WTC11 (cell line): ENCODE data around the gene PTPRS. TPM values are rescaled to one million over a fixed set of nuclear protein-coding genes. Genes with fewer than 3 reads are reported as not detected.

ENCODE experiments used
- ATAC-seq: fragments of 200-7000 bp; cut with Tn5 transposase; 2 replicates; pipeline ENCODE4 v1.10.0; 2021; ENCODE audit warnings: mild to moderate bottlenecking, moderate library complexity
- CTCF ChIA-PET: fragments of 300-600 bp; sonication (Branson Sonifier 250); formaldehyde crosslinking; loops from one replicate; lab custom pipeline; 2021; ENCODE audit warnings: antibody characterized with exemption; lab: Charles Lee
- POLR2A ChIA-PET: fragments of 350-600 bp; sonication (Branson Sonifier 250); formaldehyde crosslinking; loops from one replicate; lab custom pipeline; 2021; ENCODE audit warnings: antibody characterized with exemption; lab: Charles Lee
- DNase-seq: peaks from one replicate; pipeline ENCODE4 v3.0.0; 2021; ENCODE audit warnings: low spot score
- H3K27ac Mint-ChIP-seq: 2 replicates; pipeline ENCODE4 v1.8.0; 2021; ENCODE audit warnings: mixed read lengths
- H3K27me3 Mint-ChIP-seq: 2 replicates; pipeline ENCODE4 v1.8.0; 2021; ENCODE audit warnings: low read depth, mild to moderate bottlenecking, moderate library complexity, mixed read lengths
- H3K36me3 Mint-ChIP-seq: 2 replicates; pipeline ENCODE4 v1.8.0; 2021; ENCODE audit warnings: mixed read lengths
- H3K4me1 Mint-ChIP-seq: 2 replicates; pipeline ENCODE4 v1.8.0; 2022; ENCODE audit warnings: mixed read lengths
- H3K4me3 Mint-ChIP-seq: 2 replicates; pipeline ENCODE4 v1.8.0; 2021; ENCODE audit warnings: mild to moderate bottlenecking, moderate library complexity, mixed read lengths
- H3K9me3 Mint-ChIP-seq: 2 replicates; pipeline ENCODE4 v1.8.0; 2021; ENCODE audit warnings: mixed read lengths
- CBFB ChIP-seq: sonication (generic); formaldehyde crosslinking; IDR thresholded peaks from 2 replicates; pipeline ENCODE4 v1.8.1; 2022; ENCODE audit warnings: mild to moderate bottlenecking, low read depth, missing genetic modification reagents
- EMX1 ChIP-seq: fragments of 250-450 bp; sonication (Bioruptor Pico); IDR thresholded peaks from 2 replicates; pipeline ENCODE4 v1.8.0; 2021; ENCODE audit warnings: mild to moderate bottlenecking
- ETV6 ChIP-seq: sonication (generic); formaldehyde crosslinking; IDR thresholded peaks from 2 replicates; pipeline ENCODE4 v1.8.1; 2022; ENCODE audit warnings: mild to moderate bottlenecking, missing genetic modification reagents
- HMGA2 ChIP-seq: fragments of 250-450 bp; sonication (Bioruptor Pico); IDR thresholded peaks from 2 replicates; pipeline ENCODE4 v1.4.0; 2021; ENCODE audit warnings: mild to moderate bottlenecking, moderate library complexity
- IRF2 ChIP-seq: sonication (generic); formaldehyde crosslinking; IDR thresholded peaks from 2 replicates; pipeline ENCODE4 v1.8.0; 2022; ENCODE audit warnings: low read depth, missing genetic modification reagents, borderline replicate concordance
- JUN ChIP-seq: sonication (generic); formaldehyde crosslinking; IDR thresholded peaks from 2 replicates; pipeline ENCODE4 v1.8.0; 2023; ENCODE audit warnings: mild to moderate bottlenecking, missing genetic modification reagents
- NFE2L1 ChIP-seq: sonication (generic); formaldehyde crosslinking; IDR thresholded peaks from 2 replicates; pipeline ENCODE4 v1.8.1; 2023; ENCODE audit warnings: missing genetic modification reagents
- NR2C2 ChIP-seq: sonication (generic); formaldehyde crosslinking; IDR thresholded peaks from 2 replicates; pipeline ENCODE4 v1.8.0; 2022; ENCODE audit warnings: mild to moderate bottlenecking, missing genetic modification reagents
- NR3C1 ChIP-seq: sonication (generic); formaldehyde crosslinking; conservative IDR thresholded peaks from 2 replicates; pipeline ENCODE4 v1.8.1; 2023; ENCODE audit warnings: low read depth, mild to moderate bottlenecking, missing genetic modification reagents
- OVOL2 ChIP-seq: fragments of 250-450 bp; sonication (Bioruptor Pico); IDR thresholded peaks from 2 replicates; pipeline ENCODE4 v1.9.0; 2021; ENCODE audit warnings: mild to moderate bottlenecking, borderline replicate concordance
- PRRX2 ChIP-seq: fragments of 250-450 bp; sonication (Bioruptor Pico); IDR thresholded peaks from 2 replicates; pipeline ENCODE4 v1.8.0; 2021; ENCODE audit warnings: mild to moderate bottlenecking
- RELA ChIP-seq: sonication (generic); formaldehyde crosslinking; IDR thresholded peaks from 2 replicates; pipeline ENCODE4 v1.8.1; 2022; ENCODE audit warnings: missing genetic modification reagents, mild to moderate bottlenecking, borderline replicate concordance
- SP1 ChIP-seq: sonication (generic); formaldehyde crosslinking; conservative IDR thresholded peaks from 2 replicates; pipeline ENCODE4 v1.8.1; 2022; ENCODE audit warnings: missing genetic modification reagents
- ZNF232 ChIP-seq: sonication (generic); formaldehyde crosslinking; IDR thresholded peaks from 2 replicates; pipeline ENCODE4 v1.8.0; 2022; ENCODE audit warnings: mild to moderate bottlenecking, missing genetic modification reagents
- ZNF671 ChIP-seq: fragments of 250-450 bp; sonication (Bioruptor Pico); IDR thresholded peaks from 2 replicates; pipeline ENCODE4 v1.8.0; 2021; ENCODE audit warnings: mild to moderate bottlenecking
- total RNA-seq: library from RNA; stranded (reverse); gene quantifications from 3 replicates; pipeline ENCODE4 v1.2.3, GENCODE V29; 2021
- TF ChIP-seq, protein P1 (sequence below): sonication (generic); formaldehyde crosslinking; IDR thresholded peaks from 2 replicates; pipeline ENCODE4 v1.8.1; 2023; ENCODE audit warnings: mild to moderate bottlenecking, moderate library complexity, missing genetic modification reagents
- TF ChIP-seq, protein P2 (sequence below): sonication (generic); formaldehyde crosslinking; IDR thresholded peaks from 2 replicates; pipeline ENCODE4 v1.8.0; 2022; ENCODE audit warnings: mild to moderate bottlenecking, missing genetic modification reagents
- TF ChIP-seq, protein P3 (sequence below): sonication (generic); formaldehyde crosslinking; IDR thresholded peaks from 2 replicates; pipeline ENCODE4 v1.8.0; 2022; ENCODE audit warnings: mild to moderate bottlenecking, missing genetic modification reagents
- TF ChIP-seq, protein P4 (sequence below): sonication (generic); formaldehyde crosslinking; IDR thresholded peaks from 2 replicates; pipeline ENCODE4 v1.8.1; 2022; ENCODE audit warnings: low read depth, missing genetic modification reagents, borderline replicate concordance
- TF ChIP-seq, protein P5 (sequence below): sonication (generic); formaldehyde crosslinking; IDR thresholded peaks from 2 replicates; pipeline ENCODE4 v1.8.0; 2022; ENCODE audit warnings: mild to moderate bottlenecking, missing genetic modification reagents
- TF ChIP-seq, protein P6 (sequence below): fragments of 250-450 bp; sonication (Bioruptor Pico); IDR thresholded peaks from 2 replicates; pipeline ENCODE4 v1.9.0; 2021; ENCODE audit warnings: mild to moderate bottlenecking
- TF ChIP-seq, protein P7 (sequence below): fragments of 200-600 bp; IDR thresholded peaks from 2 replicates; pipeline ENCODE4 v1.8.0; 2022; ENCODE audit warnings: antibody characterized with exemption
- TF ChIP-seq, protein P8 (sequence below): sonication (generic); formaldehyde crosslinking; conservative IDR thresholded peaks from 2 replicates; pipeline ENCODE4 v1.8.1; 2023; ENCODE audit warnings: mild to moderate bottlenecking, low read depth, missing genetic modification reagents, moderate library complexity

Gene PTPRS
- total RNA-seq, 1 experiment from 2014 or later, result 201 TPM

DNA sequence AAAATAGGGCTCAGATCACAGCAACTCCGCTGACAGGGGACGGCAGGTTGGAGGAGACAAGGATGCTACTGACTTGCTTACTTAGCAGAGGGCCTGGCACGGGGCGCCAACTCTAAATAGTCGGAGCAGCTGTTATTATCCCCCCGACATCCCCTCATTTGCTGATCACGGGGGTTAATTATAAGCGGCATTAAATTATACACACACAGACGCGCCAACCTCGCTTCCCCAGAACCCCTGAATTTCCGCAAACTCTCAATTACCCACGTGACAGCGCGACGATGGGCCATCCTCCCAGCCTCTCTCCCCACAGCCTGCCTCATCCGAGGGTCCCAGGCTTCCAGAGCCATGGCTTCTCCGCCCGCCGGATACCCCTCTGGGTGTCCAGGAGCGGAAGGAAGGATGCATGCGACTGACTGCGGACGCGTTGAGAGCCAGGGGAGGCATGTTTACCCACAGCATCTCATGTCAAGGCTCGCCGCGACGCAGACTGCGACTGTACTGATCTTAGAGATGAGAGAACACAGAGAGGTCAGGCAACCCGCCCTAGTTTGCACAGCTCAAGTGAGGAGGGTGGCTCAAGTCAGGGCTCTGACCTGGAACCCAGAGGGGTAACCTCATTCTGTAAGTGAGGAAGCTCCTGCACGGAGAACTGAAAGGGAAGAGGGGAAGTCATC lies 5.7 kb downstream of the PTPRS start (continued):
- TF ChIP-seq, protein P1, sequence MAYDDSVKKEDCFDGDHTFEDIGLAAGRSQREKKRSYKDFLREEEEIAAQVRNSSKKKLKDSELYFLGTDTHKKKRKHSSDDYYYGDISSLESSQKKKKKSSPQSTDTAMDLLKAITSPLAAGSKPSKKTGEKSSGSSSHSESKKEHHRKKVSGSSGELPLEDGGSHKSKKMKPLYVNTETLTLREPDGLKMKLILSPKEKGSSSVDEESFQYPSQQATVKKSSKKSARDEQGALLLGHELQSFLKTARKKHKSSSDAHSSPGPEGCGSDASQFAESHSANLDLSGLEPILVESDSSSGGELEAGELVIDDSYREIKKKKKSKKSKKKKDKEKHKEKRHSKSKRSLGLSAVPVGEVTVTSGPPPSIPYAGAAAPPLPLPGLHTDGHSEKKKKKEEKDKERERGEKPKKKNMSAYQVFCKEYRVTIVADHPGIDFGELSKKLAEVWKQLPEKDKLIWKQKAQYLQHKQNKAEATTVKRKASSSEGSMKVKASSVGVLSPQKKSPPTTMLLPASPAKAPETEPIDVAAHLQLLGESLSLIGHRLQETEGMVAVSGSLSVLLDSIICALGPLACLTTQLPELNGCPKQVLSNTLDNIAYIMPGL (CRISPR knock-in tag), result no peak
- no peak for TF ChIP-seq SP1 (CRISPR knock-in tag)
- no peak for TF ChIP-seq JUN
- no peak for TF ChIP-seq ZNF671 (CRISPR knock-in tag)
- no peak for TF ChIP-seq CBFB
- TF ChIP-seq NR2C2 (CRISPR knock-in tag), result no peak
- no peak for TF ChIP-seq PRRX2

DNA sequence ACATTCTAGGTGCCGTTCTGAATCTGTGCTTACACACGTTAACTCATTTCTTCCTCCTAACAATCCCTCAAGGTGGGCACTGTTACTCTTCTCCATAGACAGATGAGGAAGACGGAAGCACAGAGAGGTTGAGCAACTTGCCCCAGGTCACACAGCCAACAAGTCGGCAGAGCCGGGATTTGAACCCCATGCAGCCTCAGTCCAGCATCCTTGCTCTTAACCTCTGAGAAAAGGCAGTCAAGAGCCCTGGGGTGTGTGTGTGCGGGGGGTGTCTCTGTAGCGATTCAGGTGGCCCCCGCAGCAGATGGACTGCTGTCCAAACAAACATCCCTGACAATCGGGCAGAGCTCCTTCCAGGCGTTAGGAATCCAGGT lies 6.3 kb downstream of the PTPRS start:
- Mint-ChIP-seq H3K4me1 (peaks cover 37% of the 10 kb centered on the region), H3K27ac (no peak overlapping the region), H3K36me3 (no peaks in the 10 kb centered on the region; the same call in 1 of the 2 replicates), H3K9me3 (no peaks in the 10 kb centered on the region), H3K4me3 (no peak overlapping the region), H3K27me3 (no peaks in the 10 kb centered on the region; the same call in 1 of the 2 replicates)
- DNase-seq (no peak), ATAC-seq (no peak)
- POLR2A ChIA-PET, result no interaction called here
- TF ChIP-seq, protein P2, sequence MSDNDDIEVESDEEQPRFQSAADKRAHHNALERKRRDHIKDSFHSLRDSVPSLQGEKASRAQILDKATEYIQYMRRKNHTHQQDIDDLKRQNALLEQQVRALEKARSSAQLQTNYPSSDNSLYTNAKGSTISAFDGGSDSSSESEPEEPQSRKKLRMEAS (CRISPR knock-in tag), result no peak
- TF ChIP-seq EMX1 (CRISPR knock-in tag), result no peak
- no peak for TF ChIP-seq ZNF232 (CRISPR knock-in tag)
- TF ChIP-seq IRF2 (CRISPR knock-in tag), result no peak
- TF ChIP-seq, protein P3, sequence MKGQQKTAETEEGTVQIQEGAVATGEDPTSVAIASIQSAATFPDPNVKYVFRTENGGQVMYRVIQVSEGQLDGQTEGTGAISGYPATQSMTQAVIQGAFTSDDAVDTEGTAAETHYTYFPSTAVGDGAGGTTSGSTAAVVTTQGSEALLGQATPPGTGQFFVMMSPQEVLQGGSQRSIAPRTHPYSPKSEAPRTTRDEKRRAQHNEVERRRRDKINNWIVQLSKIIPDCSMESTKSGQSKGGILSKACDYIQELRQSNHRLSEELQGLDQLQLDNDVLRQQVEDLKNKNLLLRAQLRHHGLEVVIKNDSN (CRISPR knock-in tag), result no peak
- TF ChIP-seq, protein P4, sequence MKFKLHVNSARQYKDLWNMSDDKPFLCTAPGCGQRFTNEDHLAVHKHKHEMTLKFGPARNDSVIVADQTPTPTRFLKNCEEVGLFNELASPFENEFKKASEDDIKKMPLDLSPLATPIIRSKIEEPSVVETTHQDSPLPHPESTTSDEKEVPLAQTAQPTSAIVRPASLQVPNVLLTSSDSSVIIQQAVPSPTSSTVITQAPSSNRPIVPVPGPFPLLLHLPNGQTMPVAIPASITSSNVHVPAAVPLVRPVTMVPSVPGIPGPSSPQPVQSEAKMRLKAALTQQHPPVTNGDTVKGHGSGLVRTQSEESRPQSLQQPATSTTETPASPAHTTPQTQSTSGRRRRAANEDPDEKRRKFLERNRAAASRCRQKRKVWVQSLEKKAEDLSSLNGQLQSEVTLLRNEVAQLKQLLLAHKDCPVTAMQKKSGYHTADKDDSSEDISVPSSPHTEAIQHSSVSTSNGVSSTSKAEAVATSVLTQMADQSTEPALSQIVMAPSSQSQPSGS (CRISPR knock-in tag), result no peak
- no peak for TF ChIP-seq JUN
- TF ChIP-seq, protein P1 (CRISPR knock-in tag), result no peak
- TF ChIP-seq, protein P5, sequence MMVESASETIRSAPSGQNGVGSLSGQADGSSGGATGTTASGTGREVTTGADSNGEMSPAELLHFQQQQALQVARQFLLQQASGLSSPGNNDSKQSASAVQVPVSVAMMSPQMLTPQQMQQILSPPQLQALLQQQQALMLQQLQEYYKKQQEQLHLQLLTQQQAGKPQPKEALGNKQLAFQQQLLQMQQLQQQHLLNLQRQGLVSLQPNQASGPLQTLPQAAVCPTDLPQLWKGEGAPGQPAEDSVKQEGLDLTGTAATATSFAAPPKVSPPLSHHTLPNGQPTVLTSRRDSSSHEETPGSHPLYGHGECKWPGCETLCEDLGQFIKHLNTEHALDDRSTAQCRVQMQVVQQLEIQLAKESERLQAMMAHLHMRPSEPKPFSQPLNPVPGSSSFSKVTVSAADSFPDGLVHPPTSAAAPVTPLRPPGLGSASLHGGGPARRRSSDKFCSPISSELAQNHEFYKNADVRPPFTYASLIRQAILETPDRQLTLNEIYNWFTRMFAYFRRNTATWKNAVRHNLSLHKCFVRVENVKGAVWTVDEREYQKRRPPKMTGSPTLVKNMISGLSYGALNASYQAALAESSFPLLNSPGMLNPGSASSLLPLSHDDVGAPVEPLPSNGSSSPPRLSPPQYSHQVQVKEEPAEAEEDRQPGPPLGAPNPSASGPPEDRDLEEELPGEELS, result no peak
- TF ChIP-seq NFE2L1 (CRISPR knock-in tag), result no peak
- TF ChIP-seq OVOL2 (CRISPR knock-in tag), result no peak
- no peak for TF ChIP-seq ETV6 (CRISPR knock-in tag)
- TF ChIP-seq, protein P6, sequence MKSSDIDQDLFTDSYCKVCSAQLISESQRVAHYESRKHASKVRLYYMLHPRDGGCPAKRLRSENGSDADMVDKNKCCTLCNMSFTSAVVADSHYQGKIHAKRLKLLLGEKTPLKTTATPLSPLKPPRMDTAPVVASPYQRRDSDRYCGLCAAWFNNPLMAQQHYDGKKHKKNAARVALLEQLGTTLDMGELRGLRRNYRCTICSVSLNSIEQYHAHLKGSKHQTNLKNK (CRISPR knock-in tag), result no peak
- no peak for TF ChIP-seq NR3C1
- TF ChIP-seq, protein P7, sequence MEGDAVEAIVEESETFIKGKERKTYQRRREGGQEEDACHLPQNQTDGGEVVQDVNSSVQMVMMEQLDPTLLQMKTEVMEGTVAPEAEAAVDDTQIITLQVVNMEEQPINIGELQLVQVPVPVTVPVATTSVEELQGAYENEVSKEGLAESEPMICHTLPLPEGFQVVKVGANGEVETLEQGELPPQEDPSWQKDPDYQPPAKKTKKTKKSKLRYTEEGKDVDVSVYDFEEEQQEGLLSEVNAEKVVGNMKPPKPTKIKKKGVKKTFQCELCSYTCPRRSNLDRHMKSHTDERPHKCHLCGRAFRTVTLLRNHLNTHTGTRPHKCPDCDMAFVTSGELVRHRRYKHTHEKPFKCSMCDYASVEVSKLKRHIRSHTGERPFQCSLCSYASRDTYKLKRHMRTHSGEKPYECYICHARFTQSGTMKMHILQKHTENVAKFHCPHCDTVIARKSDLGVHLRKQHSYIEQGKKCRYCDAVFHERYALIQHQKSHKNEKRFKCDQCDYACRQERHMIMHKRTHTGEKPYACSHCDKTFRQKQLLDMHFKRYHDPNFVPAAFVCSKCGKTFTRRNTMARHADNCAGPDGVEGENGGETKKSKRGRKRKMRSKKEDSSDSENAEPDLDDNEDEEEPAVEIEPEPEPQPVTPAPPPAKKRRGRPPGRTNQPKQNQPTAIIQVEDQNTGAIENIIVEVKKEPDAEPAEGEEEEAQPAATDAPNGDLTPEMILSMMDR, result no peak
- TF ChIP-seq HMGA2, result no peak
- no peak for TF ChIP-seq RELA
- no peak for TF ChIP-seq CBFB
- TF ChIP-seq, protein P8, sequence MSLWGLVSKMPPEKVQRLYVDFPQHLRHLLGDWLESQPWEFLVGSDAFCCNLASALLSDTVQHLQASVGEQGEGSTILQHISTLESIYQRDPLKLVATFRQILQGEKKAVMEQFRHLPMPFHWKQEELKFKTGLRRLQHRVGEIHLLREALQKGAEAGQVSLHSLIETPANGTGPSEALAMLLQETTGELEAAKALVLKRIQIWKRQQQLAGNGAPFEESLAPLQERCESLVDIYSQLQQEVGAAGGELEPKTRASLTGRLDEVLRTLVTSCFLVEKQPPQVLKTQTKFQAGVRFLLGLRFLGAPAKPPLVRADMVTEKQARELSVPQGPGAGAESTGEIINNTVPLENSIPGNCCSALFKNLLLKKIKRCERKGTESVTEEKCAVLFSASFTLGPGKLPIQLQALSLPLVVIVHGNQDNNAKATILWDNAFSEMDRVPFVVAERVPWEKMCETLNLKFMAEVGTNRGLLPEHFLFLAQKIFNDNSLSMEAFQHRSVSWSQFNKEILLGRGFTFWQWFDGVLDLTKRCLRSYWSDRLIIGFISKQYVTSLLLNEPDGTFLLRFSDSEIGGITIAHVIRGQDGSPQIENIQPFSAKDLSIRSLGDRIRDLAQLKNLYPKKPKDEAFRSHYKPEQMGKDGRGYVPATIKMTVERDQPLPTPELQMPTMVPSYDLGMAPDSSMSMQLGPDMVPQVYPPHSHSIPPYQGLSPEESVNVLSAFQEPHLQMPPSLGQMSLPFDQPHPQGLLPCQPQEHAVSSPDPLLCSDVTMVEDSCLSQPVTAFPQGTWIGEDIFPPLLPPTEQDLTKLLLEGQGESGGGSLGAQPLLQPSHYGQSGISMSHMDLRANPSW (CRISPR knock-in tag), result no peak
- CTCF ChIA-PET, result interaction anchor here (1.5 kb wide), 1 partner anchor 42 kb away, joined by 4 read pairs; no protein-coding TSS in a partner anchor
